Heart right ventricle (tissue), 16 donors: ENCODE data around the gene SSH2. TPM values are rescaled to one million over a fixed set of nuclear protein-coding genes. Genes with fewer than 3 reads are reported as not detected.

ENCODE experiments used
- ATAC-seq, 8 donors: fragments of 200-7000 bp; cut with Tn5 transposase; one replicate each; pipeline ENCODE4 v1.9.1; 2020; ENCODE audit warnings: mild to moderate bottlenecking in 8 of 8, moderate library complexity in 8 of 8, moderate number of reproducible peaks in 1 of 8
- DNase-seq, 2 donors: peaks; one replicate each; pipeline ENCODE4 v3.0.0-alpha.2; 2020
- H3K27ac ChIP-seq, 10 donors: fragments of 200-600 bp; sonication (generic) in 2 of 10; one replicate each; pipeline versions ENCODE4 v1.5.0 to v1.8.0; 2020 to 2022; ENCODE audit warnings: mild to moderate bottlenecking in 3 of 10
- H3K27me3 ChIP-seq, 7 donors: fragments of 200-600 bp; one replicate each; pipeline ENCODE4 v1.8.0; 2021 to 2022; ENCODE audit warnings: mild to moderate bottlenecking in 2 of 7
- H3K36me3 ChIP-seq, 9 donors: fragments of 200-600 bp; sonication (generic) in 1 of 9; one replicate each; pipeline versions ENCODE4 v1.5.0 to v1.8.0; 2020 to 2022; ENCODE audit warnings: mild to moderate bottlenecking in 2 of 9
- H3K4me1 ChIP-seq, 9 donors: fragments of 200-600 bp; sonication (generic) in 1 of 9; one replicate each; pipeline versions ENCODE4 v1.5.0 to v1.8.0; 2020 to 2022; ENCODE audit warnings: mild to moderate bottlenecking in 4 of 9
- H3K4me3 ChIP-seq, 10 donors: fragments of 200-600 bp; sonication (generic) in 2 of 10; one replicate each; pipeline versions ENCODE4 v1.5.0 to v1.8.0; 2020 to 2022; ENCODE audit warnings: mild to moderate bottlenecking in 7 of 10, moderate library complexity in 2 of 10
- H3K9me3 ChIP-seq, 11 donors: fragments of 200-600 bp in 10 of 11; sonication (generic) in 2 of 11; one replicate each; pipeline versions ENCODE4 v1.5.0 to v1.8.0; 2013 to 2022; ENCODE audit warnings: mild to moderate bottlenecking in 2 of 11, control low read depth in 1 of 11, moderate library complexity in 1 of 11
- CTCF ChIP-seq, 9 donors: fragments of 200-600 bp; sonication (generic) in 2 of 9; IDR thresholded peaks; one replicate each; pipeline versions ENCODE4 v1.5.0 to v1.8.0; 2021 to 2022; ENCODE audit warnings: antibody characterized with exemption in 9 of 9, mild to moderate bottlenecking in 5 of 9, moderate library complexity in 1 of 9
- WGBS, 2 donors: extraction: QIAGEN DNeasy Blood & Tissue Kit; methylation state at CpG; one replicate each; pipeline ENCODE4 v1.1.7; 2013; ENCODE audit warnings: inconsistent platforms in 1 of 2; 5-methylcytosine and 5-hydroxymethylcytosine counted together
- intact Hi-C, 10 donors: fragments of 100-400 bp; cut with DNase I; formaldehyde crosslinking; loops; one replicate each; pipeline versions ENCODE4 v1.11.1 to v1.14.2; 2022
- polyA plus RNA-seq, 2 donors: library from polyadenylated mRNA; stranded (reverse); fragments of 200-250 nt; gene quantifications; one replicate each; pipeline ENCODE4 v1.2.3, GENCODE V29; 2013
- total RNA-seq, 10 donors: library from RNA; stranded (reverse); fragmentation: NEBNext Ultra II Directional in 3 of 10; extraction: Animal tissue kit (Norgen Biotek cat#: 25700) in 3 of 10; gene quantifications; one replicate each; pipeline versions ENCODE4 v1.2.1 to v1.2.4, GENCODE V29; 2021 to 2023
- donor health status: Arrhythmogenic right ventricular cardiomyopathy.
- donor health status: ischemic (EF 13 %, LVEDD 7.1; RV severe dilation, severe dysfunction).
- donor health status: healthy with polysubstance abuse.
- donor health status: DM: no; HTN: yes; CAD: no.
- donor health status: DM: no; HTN: no; CAD: no.
- donor health status: ischemic (EF 25% LVEDD 6.9; RV normal size, moderate dysfunction).
- donor health status: ischemic (EF 25% LVEDD 5.7; RV mildly dilated, moderate dysfunction).
- donor health status: healthy.
- donor health status: DM: yes; HTN: yes; CAD: no.
- donor health status: Ischemic cardiomyopathy.
- donor health status: ischemic (EF 35%, LVEDD 5.7; RV mildly dilated, moderate dysfunction).
- donor health status: nonischemic (EF 11% LVEDD 7.7; RV severe dilation, severe dysfunction).
- donor health status: DM: yes; HTN: yes; CAD: no.
- donor health status: PGD.
- donor health status: ischemic (EF 29% LVEDD 5.4; RV normal size, mild dysfunction).
- donor health status: nonischemic (EF 23%, LVEDD 6.1; RV moderate dilation, normal function).

Gene SSH2
- total and polyA plus RNA-seq, 12 donors, result 17.9 to 42.9 (median 34.3) TPM

- TF ChIP-seq CTCF (IDR thresholded peaks at IDR 0.05), result no peak
- Histone ChIP-seq H3K4me1 (peaks cover 22 to 85% (median 72%) of the 10 kb centered on the region in 9 donors), H3K36me3 (no peaks in the 10 kb centered on the region), H3K27me3 (peaks cover 0 to 15% (median 0%) of the 10 kb centered on the region in 7 donors), H3K27ac (peak overlapping the region; percentile 78 to 95 (median 88)), H3K9me3 (no peaks in the 10 kb centered on the region), H3K4me3 (peak overlapping the region in 9 of 10 donors; percentile 12 to 82 (median 65))
- ATAC-seq (peak in 5 of 8 donors; percentile 1 to 4 (median 2)), DNase-seq (peak; percentile 15 to 24)
- intact Hi-C loops, result loop anchor here in 2 of 10 donors (1.0 kb wide), 1 partner anchor 10 kb away; no protein-coding TSS in a partner anchor
- WGBS, 2 donors, result 33 to 36% methylated on average over 30 of the region's 30 CpGs
Measured at GRCh38 chr17:29590411-29591145, 339.4 kb downstream of the SSH2 start.

- H3K9me3 ChIP-seq, result no peaks in the 10 kb centered on the region
- TF ChIP-seq CTCF (IDR thresholded peaks at IDR 0.05), result peak in 3 of 9 donors; percentile 7 to 35 (median 33)
- peaks cover 0 to 13% (median 0%) of the 10 kb centered on the region in 7 donors for H3K27me3 ChIP-seq
- intact Hi-C loops, result no loop called here
- no peaks in the 10 kb centered on the region for H3K36me3 ChIP-seq
- peak within 1 kb of the TSS; percentile 72 to 95 (median 88) for H3K4me3 ChIP-seq
- ATAC-seq (peak; percentile 53 to 86 (median 74)), DNase-seq (peak; percentile 84 to 89)
- 4 to 8% methylated on average over 46 to 69 of the region's 70 CpGs for WGBS, 2 donors
- H3K4me1 ChIP-seq, result peaks cover 22 to 86% (median 77%) of the 10 kb centered on the region in 9 donors
- H3K27ac ChIP-seq, result peak within 1 kb of the TSS; percentile 78 to 96 (median 91)
Measured at GRCh38 chr17:29589524-29590410, 340.3 kb downstream of the SSH2 start, which contains the start of gene GIT1. Gene GIT1, minus strand, starts transcription at chr17:29589648. Its CDS starts 270 bp downstream, at chr17:29589378.

- Histone ChIP-seq H3K27me3 (peaks cover 0 to 3% (median 0%) of the 10 kb centered on the region in 7 donors), H3K4me3 (peak overlapping the region; percentile 72 to 95 (median 88)), H3K4me1 (peaks cover 22 to 86% (median 81%) of the 10 kb centered on the region in 9 donors), H3K36me3 (no peaks in the 10 kb centered on the region), H3K27ac (peak overlapping the region; percentile 75 to 96 (median 90)), H3K9me3 (no peaks in the 10 kb centered on the region)
- intact Hi-C loops, result no loop called here
- WGBS, 2 donors, result 1% methylated on average over 67 to 72 of the region's 72 CpGs
- DNase-seq (peak; percentile 31 to 44), ATAC-seq (peak in 1 of 8 donors; percentile 0)
- no peak for TF ChIP-seq CTCF (IDR thresholded peaks at IDR 0.05)
Measured at GRCh38 chr17:29588562-29589411, 341.2 kb downstream of the SSH2 start.
